Hepatocyte (in vitro differentiated cells): ENCODE results near the gene VSIR.

ENCODE experiments used
- EZH2 ChIP-seq: fragments of 200-600 bp; sonication (generic); IDR thresholded peaks from 2 replicates; pipeline ENCODE4 v1.6.1; 2016; ENCODE audit warnings: antibody characterized with exemption, mild to moderate bottlenecking, borderline replicate concordance
- TF ChIP-seq, protein P1 (sequence below): fragments of 200-600 bp; sonication (generic); IDR thresholded peaks from 2 replicates; pipeline ENCODE4 v1.5.1; 2016; ENCODE audit warnings: antibody characterized with exemption, mild to moderate bottlenecking; ENCODE audit not compliant: poor library complexity

DNA sequence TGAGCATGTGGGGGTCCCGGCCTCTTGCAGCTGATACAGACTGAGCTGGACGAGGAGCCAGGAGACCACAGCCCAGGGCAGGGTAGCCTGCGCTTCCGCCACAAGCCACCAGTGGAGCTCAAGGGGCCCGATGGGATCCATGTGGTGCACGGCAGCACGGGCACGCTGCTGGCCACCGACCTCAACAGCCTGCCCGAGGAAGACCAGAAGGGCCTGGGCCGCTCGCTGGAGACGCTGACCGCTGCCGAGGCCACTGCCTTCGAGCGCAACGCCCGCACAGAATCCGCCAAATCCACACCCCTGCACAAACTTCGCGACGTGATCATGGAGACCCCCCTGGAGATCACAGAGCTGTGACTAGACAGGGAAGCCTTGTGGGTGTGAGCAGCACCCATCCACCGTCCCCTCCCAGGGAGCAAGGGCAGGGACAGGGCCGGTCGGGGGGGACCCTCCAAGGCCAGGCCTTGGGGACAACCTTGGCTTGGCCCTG is 41.6 kb upstream of the VSIR start:
- TF ChIP-seq, protein P1, sequence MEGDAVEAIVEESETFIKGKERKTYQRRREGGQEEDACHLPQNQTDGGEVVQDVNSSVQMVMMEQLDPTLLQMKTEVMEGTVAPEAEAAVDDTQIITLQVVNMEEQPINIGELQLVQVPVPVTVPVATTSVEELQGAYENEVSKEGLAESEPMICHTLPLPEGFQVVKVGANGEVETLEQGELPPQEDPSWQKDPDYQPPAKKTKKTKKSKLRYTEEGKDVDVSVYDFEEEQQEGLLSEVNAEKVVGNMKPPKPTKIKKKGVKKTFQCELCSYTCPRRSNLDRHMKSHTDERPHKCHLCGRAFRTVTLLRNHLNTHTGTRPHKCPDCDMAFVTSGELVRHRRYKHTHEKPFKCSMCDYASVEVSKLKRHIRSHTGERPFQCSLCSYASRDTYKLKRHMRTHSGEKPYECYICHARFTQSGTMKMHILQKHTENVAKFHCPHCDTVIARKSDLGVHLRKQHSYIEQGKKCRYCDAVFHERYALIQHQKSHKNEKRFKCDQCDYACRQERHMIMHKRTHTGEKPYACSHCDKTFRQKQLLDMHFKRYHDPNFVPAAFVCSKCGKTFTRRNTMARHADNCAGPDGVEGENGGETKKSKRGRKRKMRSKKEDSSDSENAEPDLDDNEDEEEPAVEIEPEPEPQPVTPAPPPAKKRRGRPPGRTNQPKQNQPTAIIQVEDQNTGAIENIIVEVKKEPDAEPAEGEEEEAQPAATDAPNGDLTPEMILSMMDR = no peak
- TF ChIP-seq EZH2 = no peak
